SK-MEL-5 (cell line): ENCODE measurements around the gene FGF8. TPM values are rescaled to one million over a fixed set of nuclear protein-coding genes. Genes with fewer than 3 reads are reported as not detected.

ENCODE experiments used
- total RNA-seq: library from RNA; depleted of rRNA; stranded (reverse); fragments of >200 nt; shearing (Covaris generic); gene quantifications from 2 replicates; pipeline ENCODE4 v1.2.3, GENCODE V29; 2014; rRNA removed

Gene FGF8
- total RNA-seq, 1 experiment from 2014 or later, result not detected

Other genes starting within 250 kb of the FGF8 start
- gene POLL, start 187.9 kb downstream of the FGF8 start, total RNA-seq, result 8.3 and 8.7 TPM in 2 replicates
- gene DPCD, start 187.8 kb downstream of the FGF8 start, total RNA-seq, result 15.5 and 17.8 TPM in 2 replicates
- 6.8 and 10.7 TPM in 2 replicates for gene FBXW4, start 80.9 kb downstream of the FGF8 start, total RNA-seq
- 61.5 and 78.6 TPM in 2 replicates for gene NPM3, start 7.3 kb upstream of the FGF8 start, total RNA-seq
- 46.4 and 57.8 TPM in 2 replicates for gene OGA, start 42.3 kb upstream of the FGF8 start, total RNA-seq
- gene KCNIP2, start 67.7 kb upstream of the FGF8 start, total RNA-seq, result 1.1 and 1.6 TPM in 2 replicates